HS-5 (cell line): ENCODE data around the gene PRR7.

Experiments
- DNase-seq: peaks from one replicate; pipeline ENCODE4 v3.0.0-alpha.2; 2012; ENCODE audit warnings: low read depth

The PRR7 gene

DNA sequence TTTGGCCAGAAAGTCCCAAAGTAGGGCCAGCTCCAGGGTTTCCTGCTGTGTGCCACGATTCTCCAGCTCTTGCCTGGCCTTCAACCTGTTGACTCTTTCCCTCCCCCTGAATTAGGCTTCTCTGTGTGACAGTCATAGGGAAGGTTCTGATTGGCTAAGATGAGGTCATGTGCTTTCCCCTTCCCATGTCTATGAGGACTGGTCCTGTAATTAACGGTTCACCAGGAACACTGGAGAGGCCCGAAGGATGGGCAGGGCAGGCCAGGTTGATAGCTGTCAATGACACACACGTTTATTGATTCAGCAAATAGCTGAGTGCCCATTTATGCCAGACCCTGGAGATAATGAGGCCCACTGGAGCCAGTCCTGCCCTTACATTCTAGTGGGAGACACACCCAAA is 9.0 kb upstream of the PRR7 start:
- no peak for DNase-seq

GRCh38 chr5:177438468-177438867 is 8.1 kb upstream of the PRR7 start:
- no peak for DNase-seq

DNA sequence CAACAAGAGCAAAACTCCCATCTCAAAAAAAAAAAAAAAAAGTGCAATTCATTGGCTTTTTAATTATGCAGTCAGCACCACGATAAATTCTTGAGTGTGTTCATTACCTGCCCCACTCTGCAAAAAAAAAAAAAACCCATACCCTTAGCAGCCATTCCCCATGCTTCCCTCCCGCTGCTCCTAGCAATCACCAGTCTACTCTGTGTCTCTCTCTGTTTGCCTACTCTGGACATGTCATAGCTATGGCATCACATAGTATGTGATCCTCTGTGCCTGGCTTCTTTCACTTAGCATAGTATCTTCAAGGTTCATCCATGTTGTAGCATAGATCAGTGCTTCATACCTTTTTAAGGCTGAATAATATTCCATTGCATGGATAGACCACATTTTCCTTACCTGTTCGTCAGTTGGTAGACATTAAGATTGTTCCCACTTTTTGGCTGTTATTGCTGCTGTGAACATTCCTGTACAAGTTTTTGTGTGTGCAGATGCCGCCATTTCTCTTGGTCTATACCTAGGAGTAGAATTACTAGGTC is 7.0 kb upstream of the PRR7 start:
- no peak for DNase-seq

DNA sequence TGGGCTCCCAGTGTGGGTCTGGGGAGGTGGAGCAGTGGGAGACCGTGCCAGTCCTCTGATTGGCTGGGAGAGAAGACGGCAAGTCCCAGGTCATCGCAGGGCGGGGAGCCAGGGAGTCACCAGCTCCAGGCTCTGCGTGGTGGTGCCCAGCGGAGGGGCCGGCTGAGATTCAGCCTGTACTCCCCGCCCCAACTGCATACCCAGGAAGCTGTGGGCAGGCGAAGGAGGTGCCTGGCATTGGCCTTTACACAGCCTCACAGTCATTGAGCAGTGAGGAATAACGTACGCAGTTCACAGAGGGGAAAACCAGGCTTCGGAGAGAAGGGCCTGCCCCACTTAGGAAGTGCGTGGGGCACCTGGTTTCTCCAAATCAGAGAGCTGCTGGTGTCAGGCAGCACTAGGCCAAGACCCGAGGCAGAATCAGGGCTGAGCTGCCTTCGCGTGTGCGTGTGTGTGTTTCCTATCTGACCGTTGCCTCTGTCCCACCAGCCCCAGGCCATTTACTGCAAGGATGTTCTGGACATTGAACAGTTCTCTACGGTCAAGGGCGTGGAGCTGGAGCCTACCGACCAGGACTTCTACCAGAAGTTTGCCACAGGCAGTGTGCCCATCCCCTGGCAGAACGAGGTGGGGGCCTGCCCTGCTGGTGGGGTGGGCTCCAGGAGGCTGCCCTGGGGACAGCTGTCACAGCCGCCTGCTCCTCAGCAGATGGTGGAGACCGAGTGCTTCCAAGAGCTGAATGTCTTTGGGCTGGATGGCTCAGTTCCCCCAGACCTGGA is 6.2 kb upstream of the PRR7 start:
- no peak for DNase-seq

DNA sequence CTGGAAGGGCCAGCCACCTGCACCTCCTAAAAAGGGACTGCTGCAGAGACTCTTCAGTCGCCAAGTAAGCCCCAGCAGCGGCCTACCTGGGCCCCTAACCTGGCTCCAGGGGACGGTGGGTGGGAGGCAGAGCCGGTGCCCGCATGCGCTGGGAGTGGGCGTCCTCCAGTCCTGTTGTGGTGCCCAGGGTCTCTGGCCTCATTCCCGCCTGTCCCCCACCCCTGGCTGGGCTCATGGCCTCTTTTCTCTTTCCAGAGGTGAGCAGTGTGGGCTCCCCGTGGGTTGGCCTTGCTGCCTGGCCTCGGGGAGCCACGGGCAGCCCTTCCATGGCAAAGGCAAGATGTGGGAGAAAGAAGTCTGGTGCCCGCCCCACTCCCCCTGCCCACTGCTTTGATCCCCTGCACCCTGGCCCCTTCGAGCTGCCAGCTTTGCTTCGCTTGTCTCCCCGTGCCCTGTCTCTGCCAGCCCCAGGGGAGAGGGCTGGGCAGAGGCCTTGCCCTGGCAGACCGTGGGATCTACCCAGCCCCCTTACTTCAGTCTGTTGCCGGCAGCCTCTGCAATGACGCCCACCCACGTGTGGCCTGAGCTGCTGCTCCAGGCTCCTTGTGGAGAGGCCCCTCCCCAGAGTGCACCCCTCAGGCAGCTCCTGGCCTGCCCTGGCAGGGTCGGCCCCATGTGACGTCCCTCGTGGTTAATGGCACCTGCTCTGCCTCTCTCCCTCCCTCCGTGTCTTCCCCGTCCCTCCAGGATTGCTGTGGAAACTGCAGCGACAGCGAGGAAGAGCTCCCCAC is 5.4 kb upstream of the PRR7 start:
- DNase-seq: no peak

- DNase-seq: no peak
Measured at GRCh38 chr5:177442066-177442826, 4.4 kb upstream of the PRR7 start.

GRCh38 chr5:177443144-177443983 is 3.2 kb upstream of the PRR7 start:
- DNase-seq: no peak

- no peak for DNase-seq
Measured at GRCh38 chr5:177444106-177445051, 2.2 kb upstream of the PRR7 start.

GRCh38 chr5:177445052-177445916 is 1.3 kb upstream of the PRR7 start:
- no peak for DNase-seq

DNA sequence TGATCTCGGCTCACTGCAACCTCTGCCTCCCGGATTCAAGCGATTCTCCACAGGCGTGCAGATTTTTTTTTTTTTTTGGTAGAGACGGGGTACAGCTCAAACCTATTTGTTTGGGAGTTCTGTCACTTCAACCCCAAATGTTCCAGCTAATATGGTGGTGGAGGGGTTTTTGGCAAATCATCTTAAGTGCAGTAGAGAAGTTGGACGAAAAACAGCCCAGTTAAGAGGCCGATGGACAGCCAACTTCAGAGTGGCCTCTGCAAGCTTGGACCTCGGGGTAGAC is 756 bp upstream of the PRR7 start:
- no peak for DNase-seq

DNA sequence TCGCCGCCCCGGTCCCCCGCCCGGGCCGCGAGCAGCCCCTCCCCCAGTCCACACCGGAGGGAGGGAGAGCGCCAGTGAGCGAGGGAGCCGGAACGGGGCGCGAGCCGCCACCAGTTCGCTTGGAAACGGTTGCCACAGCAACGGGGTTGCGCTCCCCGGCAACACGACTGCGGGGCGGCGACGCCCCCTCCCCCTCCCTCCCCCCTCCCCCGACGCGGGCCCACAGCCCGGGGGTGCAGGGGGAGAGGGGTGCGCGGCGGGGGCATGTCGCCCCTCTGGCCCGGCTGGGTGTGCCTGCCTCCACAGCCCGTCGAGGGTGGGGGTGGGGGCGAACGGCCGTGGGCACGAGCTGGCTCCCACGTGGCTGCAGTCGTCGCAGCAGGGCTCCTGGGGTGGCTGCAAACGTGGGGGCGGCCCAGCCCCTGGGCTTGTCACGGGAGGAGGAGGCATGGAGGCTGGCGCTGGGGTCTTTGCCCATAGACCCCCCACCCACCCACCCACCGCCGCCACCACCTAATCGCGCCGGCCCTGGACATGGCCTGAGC is 524 bp downstream of the PRR7 start:
- no peak for DNase-seq

DNA sequence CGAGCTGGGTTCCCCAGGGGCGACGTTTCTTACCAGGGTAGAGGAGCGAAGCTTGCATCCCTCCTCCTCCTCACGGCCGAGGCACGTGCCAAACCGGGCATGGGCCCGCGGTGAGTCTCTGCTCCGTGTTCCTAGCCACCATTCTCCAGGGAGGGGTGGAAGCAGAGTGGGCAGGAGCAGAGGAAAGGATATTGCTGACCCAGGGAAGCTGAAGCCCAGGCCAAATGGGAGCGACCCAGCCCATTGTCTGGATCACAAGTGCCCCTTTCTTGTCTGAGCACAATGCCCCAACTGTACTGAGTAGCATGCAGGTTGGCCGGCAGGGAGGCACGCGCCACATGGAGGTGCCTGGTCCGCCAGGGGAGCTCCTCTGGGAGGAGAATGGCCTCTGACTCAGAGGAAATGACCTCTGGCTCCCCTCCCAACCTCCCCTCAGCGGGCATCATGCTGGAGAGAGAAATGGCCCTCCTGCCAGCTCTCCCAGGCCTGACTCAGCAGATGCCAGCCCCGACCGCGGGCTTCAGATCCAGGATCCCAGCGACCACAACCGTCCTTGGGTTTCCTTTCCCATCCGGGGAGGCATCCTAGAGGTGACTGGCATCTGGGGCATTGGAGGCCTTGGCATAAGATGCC is 1.1 kb downstream of the PRR7 start:
- peak; percentile 94 for DNase-seq

DNA sequence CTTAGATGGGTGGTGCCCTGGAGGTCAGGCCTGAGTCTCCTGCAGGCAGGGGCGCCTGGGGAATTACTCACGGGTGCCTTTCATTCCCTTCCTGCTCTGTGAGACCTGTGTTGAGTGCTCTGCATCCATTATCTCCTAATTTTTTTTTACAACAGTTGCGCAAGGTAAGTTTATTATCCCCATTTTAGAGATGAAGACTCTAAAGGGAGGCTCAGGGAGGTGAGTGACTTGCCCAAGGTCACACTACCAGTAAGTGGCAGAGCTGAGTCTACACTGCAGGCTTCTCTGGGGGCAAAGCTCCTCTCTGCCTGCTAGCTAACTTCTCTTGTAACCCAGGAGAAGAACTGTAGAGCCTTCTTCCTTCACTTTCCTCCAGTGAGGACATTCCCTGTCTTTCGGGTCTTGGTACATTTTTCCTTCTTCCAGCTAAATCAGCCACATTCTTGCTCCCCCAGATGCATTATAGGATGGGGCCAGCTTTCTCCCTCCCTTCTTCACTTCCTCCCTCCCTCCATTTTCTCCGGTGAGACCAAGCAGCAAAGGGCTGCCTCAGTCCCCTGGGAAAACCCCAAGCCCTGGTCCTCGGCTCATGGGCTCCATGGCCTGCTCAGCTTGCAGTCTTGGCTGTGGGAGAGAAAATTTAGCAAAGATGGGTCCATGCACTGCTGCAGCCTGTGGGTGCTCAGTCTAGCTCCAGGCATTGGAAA is 1.8 kb downstream of the PRR7 start:
- no peak for DNase-seq

DNA sequence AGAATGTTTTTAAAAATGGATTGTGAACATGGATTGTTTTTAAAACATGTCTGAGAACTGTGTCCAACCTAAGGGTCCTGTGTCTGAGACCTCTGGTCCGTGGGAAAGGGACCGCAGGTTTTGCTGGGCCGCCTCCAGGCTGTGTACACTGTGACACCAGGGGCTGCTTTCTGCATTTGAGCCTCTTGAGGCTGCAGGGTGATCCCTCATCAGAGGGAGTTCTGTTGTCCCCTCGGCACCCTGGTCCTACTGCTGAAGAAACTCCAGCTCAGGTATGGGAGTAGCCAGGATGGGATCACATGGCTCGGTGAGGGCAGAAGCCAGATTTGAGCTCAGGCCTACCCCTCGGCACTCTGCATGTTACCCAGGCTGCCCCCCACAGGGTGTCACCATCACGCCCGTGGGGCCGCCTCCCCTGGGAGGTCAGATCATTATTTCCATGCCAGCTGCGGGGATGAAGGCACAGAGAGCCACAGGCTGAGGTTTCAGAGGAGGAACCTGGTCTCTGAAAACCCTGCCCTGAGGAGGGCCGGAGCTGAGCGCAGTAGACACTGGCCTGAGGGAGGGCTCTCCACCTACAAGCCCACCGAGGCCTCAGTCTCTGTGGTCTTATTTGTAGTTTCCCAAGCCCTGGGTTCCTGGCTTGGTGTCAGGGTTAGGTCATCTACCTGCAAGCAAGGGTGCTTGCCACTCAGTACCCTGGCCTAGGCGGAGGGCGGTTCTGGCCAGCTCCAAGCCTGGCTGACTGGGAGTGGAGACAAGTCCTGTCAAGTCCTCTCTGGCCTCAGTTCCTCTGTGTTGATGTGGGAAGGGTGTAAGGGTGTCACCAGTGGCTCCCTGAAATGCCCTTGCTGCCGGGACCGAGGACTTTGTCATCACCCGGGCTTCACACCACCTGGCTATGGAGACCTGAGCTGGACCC is 2.8 kb downstream of the PRR7 start:
- DNase-seq: no peak

DNA sequence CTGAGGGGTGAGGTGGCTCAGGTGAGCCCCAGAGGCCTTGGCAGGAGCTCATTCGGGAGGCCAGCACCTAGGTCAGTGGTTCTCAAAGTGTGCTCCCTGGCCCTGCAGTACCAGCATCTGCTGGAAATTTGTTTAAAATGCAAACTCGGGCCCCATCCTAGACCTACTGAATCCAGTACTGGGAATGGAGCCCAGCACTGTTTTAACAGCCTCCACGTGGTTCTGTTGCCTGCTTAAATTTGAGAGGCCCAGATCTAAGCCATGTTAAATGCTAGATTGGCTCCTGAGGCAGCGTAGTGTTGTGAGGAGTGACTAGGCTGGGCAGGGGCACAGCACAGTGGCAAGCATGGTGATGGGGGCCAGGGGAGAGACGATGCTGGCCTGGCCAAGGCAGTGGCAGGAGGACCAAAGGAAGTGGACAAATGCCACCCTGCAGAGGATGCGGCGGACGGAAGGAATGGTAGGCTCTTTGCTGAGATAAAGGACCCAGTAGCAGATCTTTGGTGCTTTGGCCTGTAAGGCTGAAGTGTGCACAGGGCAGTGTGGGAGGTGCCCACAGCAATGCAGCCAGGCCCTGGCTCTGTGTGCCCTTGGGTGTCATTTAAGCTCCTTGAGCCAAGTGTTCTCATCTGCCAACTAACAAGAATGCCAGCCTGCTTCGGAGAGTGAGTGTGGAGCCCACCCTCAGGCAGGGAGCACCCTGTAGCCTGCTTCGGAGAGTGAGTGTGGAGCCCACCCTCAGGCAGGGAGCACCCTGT is 4.2 kb downstream of the PRR7 start:
- DNase-seq: no peak
